Spleen (tissue), 7 donors: ENCODE measurements around the gene CEP350.

Experiments
- POLR2A ChIP-seq, 3 donors: fragments of 450-650 bp; IDR thresholded peaks; one replicate each; pipeline ENCODE4 v1.5.1; 2017; ENCODE audit warnings: antibody characterized with exemption in 3 of 3, mild to moderate bottlenecking in 1 of 3
- POLR2AphosphoS5 ChIP-seq, 3 donors: sonication (generic); formaldehyde crosslinking; IDR thresholded peaks; one replicate each; pipeline ENCODE4 v1.5.1; 2017; ENCODE audit warnings: antibody characterized with exemption in 3 of 3
- TF ChIP-seq, protein P1 (sequence below), 11 experiments: fragments of 200-600 bp in 7 of 11; fragments of 450-650 bp in 4 of 11; sonication (generic) in 4 of 11; IDR thresholded peaks in 8 of 11; conservative IDR thresholded peaks in 3 of 11; 1 replicate in 7 of 11; 2 replicates in 4 of 11; pipeline versions ENCODE4 v1.4.0 to v1.8.0; 2016 to 2021; ENCODE audit warnings: antibody characterized with exemption in 11 of 11, inconsistent platforms in 4 of 11, mild to moderate bottlenecking in 1 of 11
- donor health status: DM: no; HTN: no; CAD: no; lungs with moderate emphysema.
- donor health status: DM: no; HTN: no; CAD: no.
- donor health status: DM: no; HTN: no; CAD: no.

- TF ChIP-seq, protein P1, sequence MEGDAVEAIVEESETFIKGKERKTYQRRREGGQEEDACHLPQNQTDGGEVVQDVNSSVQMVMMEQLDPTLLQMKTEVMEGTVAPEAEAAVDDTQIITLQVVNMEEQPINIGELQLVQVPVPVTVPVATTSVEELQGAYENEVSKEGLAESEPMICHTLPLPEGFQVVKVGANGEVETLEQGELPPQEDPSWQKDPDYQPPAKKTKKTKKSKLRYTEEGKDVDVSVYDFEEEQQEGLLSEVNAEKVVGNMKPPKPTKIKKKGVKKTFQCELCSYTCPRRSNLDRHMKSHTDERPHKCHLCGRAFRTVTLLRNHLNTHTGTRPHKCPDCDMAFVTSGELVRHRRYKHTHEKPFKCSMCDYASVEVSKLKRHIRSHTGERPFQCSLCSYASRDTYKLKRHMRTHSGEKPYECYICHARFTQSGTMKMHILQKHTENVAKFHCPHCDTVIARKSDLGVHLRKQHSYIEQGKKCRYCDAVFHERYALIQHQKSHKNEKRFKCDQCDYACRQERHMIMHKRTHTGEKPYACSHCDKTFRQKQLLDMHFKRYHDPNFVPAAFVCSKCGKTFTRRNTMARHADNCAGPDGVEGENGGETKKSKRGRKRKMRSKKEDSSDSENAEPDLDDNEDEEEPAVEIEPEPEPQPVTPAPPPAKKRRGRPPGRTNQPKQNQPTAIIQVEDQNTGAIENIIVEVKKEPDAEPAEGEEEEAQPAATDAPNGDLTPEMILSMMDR (IDR thresholded peaks at IDR 0.05 in 8 of 11, conservative IDR thresholded peaks at IDR 0.05 in 3 of 11), result no peak
- TF ChIP-seq POLR2AphosphoS5 (IDR thresholded peaks at IDR 0.05) (no peak), POLR2A (IDR thresholded peaks at IDR 0.05) (no peak)
Observed at GRCh38 chr1:179968284-179968993, 13.8 kb downstream of the CEP350 start.
